ENCODE data around the gene PCSK7.

GRCh38 chr11:117157507-117157906 is 74.4 kb downstream of the PCSK7 start:
- TF ChIP-seq, protein P1, sequence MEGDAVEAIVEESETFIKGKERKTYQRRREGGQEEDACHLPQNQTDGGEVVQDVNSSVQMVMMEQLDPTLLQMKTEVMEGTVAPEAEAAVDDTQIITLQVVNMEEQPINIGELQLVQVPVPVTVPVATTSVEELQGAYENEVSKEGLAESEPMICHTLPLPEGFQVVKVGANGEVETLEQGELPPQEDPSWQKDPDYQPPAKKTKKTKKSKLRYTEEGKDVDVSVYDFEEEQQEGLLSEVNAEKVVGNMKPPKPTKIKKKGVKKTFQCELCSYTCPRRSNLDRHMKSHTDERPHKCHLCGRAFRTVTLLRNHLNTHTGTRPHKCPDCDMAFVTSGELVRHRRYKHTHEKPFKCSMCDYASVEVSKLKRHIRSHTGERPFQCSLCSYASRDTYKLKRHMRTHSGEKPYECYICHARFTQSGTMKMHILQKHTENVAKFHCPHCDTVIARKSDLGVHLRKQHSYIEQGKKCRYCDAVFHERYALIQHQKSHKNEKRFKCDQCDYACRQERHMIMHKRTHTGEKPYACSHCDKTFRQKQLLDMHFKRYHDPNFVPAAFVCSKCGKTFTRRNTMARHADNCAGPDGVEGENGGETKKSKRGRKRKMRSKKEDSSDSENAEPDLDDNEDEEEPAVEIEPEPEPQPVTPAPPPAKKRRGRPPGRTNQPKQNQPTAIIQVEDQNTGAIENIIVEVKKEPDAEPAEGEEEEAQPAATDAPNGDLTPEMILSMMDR (IDR thresholded peaks at IDR 0.05), result no peak
- TF ChIP-seq POLR2A (IDR thresholded peaks at IDR 0.05), result no peak
